ENCODE data around the gene IQCH.

DNA sequence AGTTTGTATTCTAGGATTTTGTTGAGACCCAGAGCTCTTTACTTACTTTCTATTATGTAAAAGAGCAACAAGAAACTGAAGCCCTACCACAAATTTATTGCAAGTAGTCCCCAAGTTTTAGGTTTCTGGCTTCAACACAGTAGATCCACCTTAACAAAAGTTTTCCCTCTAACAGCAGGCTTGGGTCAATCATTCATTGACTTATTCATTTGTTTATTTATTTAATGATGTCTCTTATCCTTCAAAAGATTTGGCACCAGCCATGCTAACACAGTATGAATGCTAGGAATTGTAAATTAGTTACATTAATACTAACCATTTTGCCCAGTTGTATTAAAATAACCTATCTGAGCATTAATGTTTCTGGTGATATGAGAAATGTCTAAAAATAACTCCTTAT, 88.6 kb downstream of the IQCH start:
- TF ChIP-seq, protein P1, sequence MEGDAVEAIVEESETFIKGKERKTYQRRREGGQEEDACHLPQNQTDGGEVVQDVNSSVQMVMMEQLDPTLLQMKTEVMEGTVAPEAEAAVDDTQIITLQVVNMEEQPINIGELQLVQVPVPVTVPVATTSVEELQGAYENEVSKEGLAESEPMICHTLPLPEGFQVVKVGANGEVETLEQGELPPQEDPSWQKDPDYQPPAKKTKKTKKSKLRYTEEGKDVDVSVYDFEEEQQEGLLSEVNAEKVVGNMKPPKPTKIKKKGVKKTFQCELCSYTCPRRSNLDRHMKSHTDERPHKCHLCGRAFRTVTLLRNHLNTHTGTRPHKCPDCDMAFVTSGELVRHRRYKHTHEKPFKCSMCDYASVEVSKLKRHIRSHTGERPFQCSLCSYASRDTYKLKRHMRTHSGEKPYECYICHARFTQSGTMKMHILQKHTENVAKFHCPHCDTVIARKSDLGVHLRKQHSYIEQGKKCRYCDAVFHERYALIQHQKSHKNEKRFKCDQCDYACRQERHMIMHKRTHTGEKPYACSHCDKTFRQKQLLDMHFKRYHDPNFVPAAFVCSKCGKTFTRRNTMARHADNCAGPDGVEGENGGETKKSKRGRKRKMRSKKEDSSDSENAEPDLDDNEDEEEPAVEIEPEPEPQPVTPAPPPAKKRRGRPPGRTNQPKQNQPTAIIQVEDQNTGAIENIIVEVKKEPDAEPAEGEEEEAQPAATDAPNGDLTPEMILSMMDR (IDR thresholded peaks at IDR 0.05), result no peak
- TF ChIP-seq POLR2A (IDR thresholded peaks at IDR 0.05) (no peak), EP300 (IDR thresholded peaks at IDR 0.05) (no peak)

All from tibial nerve (tissue), 4 donors.